SK-N-MC (cell line): Measurements from ENCODE around the gene CLCA1.

Experiments
- EZH2 ChIP-seq: fragments of 200-600 bp; sonication (generic); IDR thresholded peaks from one replicate; pipeline ENCODE4 v1.6.1; 2017; ENCODE audit warnings: antibody characterized with exemption
- POLR2AphosphoS5 ChIP-seq: IDR thresholded peaks from 2 replicates; pipeline ENCODE4 v1.6.1; 2012; ENCODE audit warnings: mild to moderate bottlenecking, low read depth, low read length, borderline replicate concordance

DNA sequence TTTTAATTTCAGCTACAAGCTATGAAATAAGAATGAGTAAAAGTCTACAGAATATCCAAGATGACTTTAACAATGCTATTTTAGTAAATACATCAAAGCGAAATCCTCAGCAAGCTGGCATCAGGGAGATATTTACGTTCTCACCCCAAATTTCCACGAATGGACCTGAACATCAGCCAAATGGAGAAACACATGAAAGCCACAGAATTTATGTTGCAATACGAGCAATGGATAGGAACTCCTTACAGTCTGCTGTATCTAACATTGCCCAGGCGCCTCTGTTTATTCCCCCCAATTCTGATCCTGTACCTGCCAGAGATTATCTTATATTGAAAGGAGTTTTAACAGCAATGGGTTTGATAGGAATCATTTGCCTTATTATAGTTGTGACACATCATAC lies 13.7 kb upstream of the CLCA1 start:
- TF ChIP-seq EZH2 (no peak), POLR2AphosphoS5 (no peak)
